Erythroblast (primary cell): ENCODE results near the gene GAS6.

Experiments
- GATA1 ChIP-seq: IDR thresholded peaks from 2 replicates; pipeline ENCODE4 v1.6.1; 2011; ENCODE audit warnings: low read depth, mild to moderate bottlenecking, control low read depth, low read length, moderate library complexity
- POLR2A ChIP-seq: IDR thresholded peaks from 2 replicates; pipeline ENCODE4 v1.6.1; 2011; ENCODE audit warnings: mild to moderate bottlenecking, low read length

DNA sequence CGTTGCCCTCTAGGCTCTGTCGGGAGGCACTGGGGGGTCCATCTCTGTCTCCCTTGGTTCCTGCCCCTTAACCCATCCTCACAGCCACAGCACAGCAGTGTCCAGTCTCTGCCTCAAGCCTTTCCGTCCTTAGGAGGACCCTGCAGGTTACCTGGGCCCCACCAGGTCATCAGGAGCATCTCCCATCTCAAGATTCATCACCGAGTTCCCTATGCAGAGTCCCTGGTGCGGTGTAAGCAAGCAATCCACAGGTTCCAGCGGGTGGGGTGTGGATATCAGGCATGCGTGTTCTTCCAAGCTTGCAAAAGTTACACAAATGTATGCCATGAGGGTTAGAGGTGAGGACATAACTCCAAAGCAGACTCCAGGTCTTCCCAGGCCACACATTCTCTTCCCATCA, 20.9 kb upstream of the GAS6 start:
- TF ChIP-seq POLR2A (no peak), GATA1 (no peak)
